Liver (tissue), 9 donors: Measurements from ENCODE around the gene EIF4G3. TPM values are rescaled to one million over a fixed set of nuclear protein-coding genes. Genes with fewer than 3 reads are reported as not detected.

Experiments
- DNase-seq: peaks from one replicate; pipeline ENCODE4 v3.0.0-alpha.2; 2017; ENCODE audit warnings: low spot score
- H3K27ac ChIP-seq, 2 donors: one replicate each; pipeline ENCODE4 v1.7.0; 2013; ENCODE audit warnings: inconsistent platforms in 2 of 2, low read length in 2 of 2, control low read depth in 1 of 2, low read depth in 1 of 2, mild to moderate bottlenecking in 1 of 2
- H3K27me3 ChIP-seq, 4 donors: one replicate each; pipeline versions ENCODE4 v1.6.1 to v1.7.0; 2013; ENCODE audit warnings: low read length in 3 of 4, inconsistent platforms in 1 of 4, mild to moderate bottlenecking in 1 of 4, moderate library complexity in 1 of 4; ENCODE audit not compliant: control insufficient read depth in 4 of 4, insufficient read depth in 4 of 4
- H3K36me3 ChIP-seq, 4 donors: one replicate each; pipeline versions ENCODE4 v1.6.1 to v1.7.0; 2013; ENCODE audit warnings: low read length in 3 of 4, mild to moderate bottlenecking in 3 of 4, low read depth in 1 of 4, moderate library complexity in 1 of 4; ENCODE audit not compliant: control insufficient read depth in 4 of 4, insufficient read depth in 3 of 4
- H3K4me1 ChIP-seq, 4 donors: one replicate each; pipeline versions ENCODE4 v1.6.1 to v1.7.0; 2013; ENCODE audit warnings: low read length in 3 of 4, mild to moderate bottlenecking in 3 of 4, moderate library complexity in 1 of 4; ENCODE audit not compliant: control insufficient read depth in 4 of 4, insufficient read depth in 4 of 4
- H3K4me3 ChIP-seq, 3 donors: one replicate each; pipeline versions ENCODE4 v1.6.1 to v1.7.0; 2013; ENCODE audit warnings: low read length in 3 of 3, control low read depth in 1 of 3, low read depth in 1 of 3, mild to moderate bottlenecking in 1 of 3
- H3K9ac ChIP-seq, 2 donors: one replicate each; pipeline ENCODE4 v1.7.0; 2013; ENCODE audit warnings: low read length in 2 of 2, mild to moderate bottlenecking in 2 of 2, moderate library complexity in 2 of 2, control low read depth in 1 of 2, low read depth in 1 of 2
- H3K9me3 ChIP-seq, 4 donors: one replicate each; pipeline versions ENCODE4 v1.6.1 to v1.7.0; 2013; ENCODE audit warnings: low read length in 3 of 4; ENCODE audit not compliant: control insufficient read depth in 4 of 4
- EGR1 ChIP-seq, 2 donors: IDR thresholded peaks; 2 replicates each; pipeline ENCODE4 v1.6.1; 2016 to 2018; ENCODE audit warnings: antibody characterized with exemption in 2 of 2, low read depth in 2 of 2
- GABPA ChIP-seq, 2 donors: IDR thresholded peaks in 1 of 2; conservative IDR thresholded peaks in 1 of 2; 2 replicates each; pipeline ENCODE4 v1.6.1; 2016; ENCODE audit warnings: antibody characterized with exemption in 2 of 2, mild to moderate bottlenecking in 1 of 2, moderate library complexity in 1 of 2
- HNF4A ChIP-seq, 2 donors: conservative IDR thresholded peaks; 2 replicates each; pipeline ENCODE4 v1.6.1; 2016; ENCODE audit warnings: antibody characterized with exemption in 2 of 2, mild to moderate bottlenecking in 2 of 2
- JUND ChIP-seq, 2 donors: IDR thresholded peaks; 2 replicates each; pipeline ENCODE4 v1.6.1; 2016; ENCODE audit warnings: antibody characterized with exemption in 2 of 2
- NR2F2 ChIP-seq: IDR thresholded peaks from 2 replicates; pipeline ENCODE4 v1.6.1; 2016; ENCODE audit warnings: antibody characterized with exemption
- RAD21 ChIP-seq, 2 donors: IDR thresholded peaks; 2 replicates each; pipeline ENCODE4 v1.6.1; 2016; ENCODE audit warnings: antibody characterized with exemption in 2 of 2, mild to moderate bottlenecking in 2 of 2
- TAF1 ChIP-seq: conservative IDR thresholded peaks from 2 replicates; pipeline ENCODE4 v1.6.1; 2016; ENCODE audit warnings: antibody characterized with exemption, mild to moderate bottlenecking
- YY1 ChIP-seq: IDR thresholded peaks from 2 replicates; pipeline ENCODE4 v1.6.1; 2016; ENCODE audit warnings: antibody characterized with exemption, mild to moderate bottlenecking
- WGBS: extraction: QIAGEN DNeasy Blood & Tissue Kit; methylation state at CpG from one replicate; pipeline ENCODE4 v1.1.7; 2013; 5-methylcytosine and 5-hydroxymethylcytosine counted together
- polyA plus RNA-seq, 2 donors: library from polyadenylated mRNA; stranded (reverse) in 1 of 2; unstranded in 1 of 2; fragments of 200-250 nt in 1 of 2; fragments of >200 nt in 1 of 2; fragmentation: Nextera tagmentation in 1 of 2; extraction: Ambion mirVana in 1 of 2; gene quantifications; one replicate each; pipeline versions ENCODE4 v1.2.1 to v1.2.3, GENCODE V29; 2013 to 2015
- total RNA-seq, 2 donors: library from RNA; depleted of rRNA; stranded (reverse); fragments of >200 nt; gene quantifications; one replicate each; pipeline ENCODE4 v1.2.3, GENCODE V29; 2014
- TF ChIP-seq, protein P1 (sequence below): IDR thresholded peaks from 2 replicates; pipeline ENCODE4 v1.6.1; 2016; ENCODE audit warnings: antibody characterized with exemption
- TF ChIP-seq, protein P2 (sequence below): fragments of 150-350 bp; IDR thresholded peaks from 2 replicates; pipeline ENCODE4 v1.5.1; 2017; ENCODE audit warnings: improper control_type of control experiment, low read depth, low read length; ENCODE audit not compliant: missing input control
- TF ChIP-seq, protein P3 (sequence below): IDR thresholded peaks from 2 replicates; pipeline ENCODE4 v1.6.1; 2016; ENCODE audit warnings: antibody characterized with exemption, mild to moderate bottlenecking
- TF ChIP-seq, protein P4 (sequence below): IDR thresholded peaks from 2 replicates; pipeline ENCODE4 v1.6.1; 2016; ENCODE audit warnings: antibody characterized with exemption
- donor health status: healthy.
- donor health status: healthy.
- donor health status: healthy.
- donor health status: healthy.
- donor health status: healthy.

EIF4G3 gene
- total and polyA plus RNA-seq, 4 donors, result 7.6 to 22.8 (median 11.7) TPM

DNA sequence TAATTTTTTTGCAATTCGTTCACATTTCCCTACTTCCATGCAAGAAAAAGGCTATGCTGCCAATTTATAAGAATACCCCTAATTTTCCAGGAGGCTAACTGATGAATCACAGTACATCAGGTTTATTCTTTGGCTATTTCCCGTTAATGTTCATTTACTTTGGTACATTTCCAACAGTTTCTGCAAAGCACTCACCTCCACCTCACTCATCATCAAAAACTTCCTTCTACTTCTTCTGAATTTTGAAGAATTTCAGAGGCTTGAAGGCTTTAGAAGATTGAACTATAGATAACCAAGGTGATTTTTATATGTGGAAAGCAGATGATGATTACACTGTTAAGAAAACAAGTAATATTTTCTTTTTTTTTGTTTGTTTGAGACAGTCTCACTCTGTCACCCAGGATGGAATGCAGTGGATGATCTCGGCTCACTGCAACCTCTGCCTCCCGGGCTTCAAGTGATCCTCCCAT, 329.1 kb downstream of the EIF4G3 start:
- Histone ChIP-seq H3K9ac (no peak overlapping the region), H3K9me3 (no peaks in the 10 kb centered on the region), H3K27ac (no peak overlapping the region), H3K4me1 (peaks cover 0 to 2% (median 0%) of the 10 kb centered on the region in 4 donors), H3K4me3 (no peak overlapping the region), H3K27me3 (no peaks in the 10 kb centered on the region), H3K36me3 (peaks cover 2 to 13% (median 8%) of the 10 kb centered on the region in 4 donors)
- 79% methylated on average over 4 of the region's 4 CpGs for WGBS
- TF ChIP-seq HNF4A (conservative IDR thresholded peaks at IDR 0.05) (peak in 1 of 2 donors; percentile 7), JUND (IDR thresholded peaks at IDR 0.05) (peak in 1 of 2 donors; percentile 44), RAD21 (IDR thresholded peaks at IDR 0.05) (no peak)
- DNase-seq, result no peak

DNA sequence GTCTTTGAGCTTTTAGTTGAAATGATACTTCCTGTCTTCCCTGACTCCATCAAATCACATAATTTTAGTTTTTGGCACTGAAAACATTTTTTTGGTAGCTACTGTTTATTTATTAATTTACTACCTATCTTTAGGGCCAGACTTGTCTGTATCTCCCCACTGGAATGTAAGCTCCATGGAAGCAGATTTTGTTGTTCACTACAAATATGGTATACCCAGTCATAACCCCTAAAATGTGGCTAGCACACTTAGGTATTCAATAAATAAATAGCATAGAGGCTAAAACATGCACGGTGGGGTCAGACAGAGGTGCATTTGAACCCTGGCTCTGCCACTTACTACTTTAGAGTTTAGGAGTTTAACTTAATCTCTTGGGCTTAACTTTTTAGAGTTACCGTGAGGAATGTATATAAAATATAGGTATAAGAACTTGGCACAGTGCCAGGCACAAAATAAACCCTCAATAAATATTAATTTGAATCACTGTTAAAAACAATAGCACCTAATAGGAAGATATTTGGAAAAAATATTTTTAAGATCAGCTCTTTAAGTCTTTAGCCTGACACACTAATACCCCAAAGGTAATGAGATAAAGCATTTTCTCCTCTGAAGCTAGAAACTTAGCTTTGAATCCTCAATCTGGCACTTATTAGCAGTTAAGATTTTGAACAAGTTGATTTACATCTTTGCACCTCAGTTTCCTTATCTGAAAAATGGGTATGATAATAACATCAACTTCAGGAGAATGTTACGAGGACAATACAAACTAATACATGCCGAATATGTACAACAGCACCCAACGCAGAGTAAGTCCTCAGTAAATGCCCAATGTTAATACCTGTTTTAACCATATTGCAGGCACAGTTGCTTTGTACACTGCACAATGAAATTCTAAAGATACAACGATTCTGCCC, 330.0 kb downstream of the EIF4G3 start:
- no peaks in the 10 kb centered on the region for H3K9me3 ChIP-seq
- no peak for TF ChIP-seq GABPA (IDR thresholded peaks at IDR 0.05 in 1 of 2, conservative IDR thresholded peaks at IDR 0.05 in 1 of 2)
- TF ChIP-seq, protein P1, sequence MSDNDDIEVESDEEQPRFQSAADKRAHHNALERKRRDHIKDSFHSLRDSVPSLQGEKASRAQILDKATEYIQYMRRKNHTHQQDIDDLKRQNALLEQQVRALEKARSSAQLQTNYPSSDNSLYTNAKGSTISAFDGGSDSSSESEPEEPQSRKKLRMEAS, result no peak
- DNase-seq, result no peak
- H3K4me1 ChIP-seq, result peaks cover 0 to 2% (median 0%) of the 10 kb centered on the region in 4 donors
- 91% methylated on average over 6 of the region's 6 CpGs for WGBS
- H3K36me3 ChIP-seq, result peaks cover 0 to 11% (median 7%) of the 10 kb centered on the region in 4 donors
- H3K27me3 ChIP-seq, result no peaks in the 10 kb centered on the region
- no peak overlapping the region for H3K4me3 ChIP-seq
- no peak overlapping the region for H3K9ac ChIP-seq
- no peak overlapping the region for H3K27ac ChIP-seq

DNA sequence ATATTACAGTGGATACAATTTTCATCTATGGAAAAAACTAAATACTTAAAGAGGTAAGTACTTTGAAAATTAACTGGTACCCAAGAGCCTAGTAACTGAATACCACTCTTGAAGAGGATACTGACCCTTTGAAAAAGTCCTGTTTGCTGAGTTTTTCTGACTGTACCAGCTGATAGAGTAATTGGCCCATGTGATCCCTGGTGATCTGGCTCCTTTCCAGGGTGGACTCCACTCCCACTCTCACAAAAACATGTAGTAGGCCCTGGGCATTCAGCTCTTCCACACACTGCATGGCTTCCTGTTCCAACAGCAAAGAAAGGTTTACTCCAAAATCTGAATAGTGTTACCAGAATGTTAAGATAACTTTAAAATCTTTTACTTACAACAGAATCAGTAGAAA, 336.0 kb downstream of the EIF4G3 start:
- Histone ChIP-seq H3K4me3 (no peak overlapping the region), H3K9ac (no peak overlapping the region), H3K36me3 (peaks cover 0 to 7% (median 2%) of the 10 kb centered on the region in 4 donors), H3K9me3 (no peaks in the 10 kb centered on the region), H3K27me3 (no peaks in the 10 kb centered on the region), H3K27ac (no peak overlapping the region), H3K4me1 (no peaks in the 10 kb centered on the region)
- no peak for TF ChIP-seq NR2F2
- TF ChIP-seq HNF4A (conservative IDR thresholded peaks at IDR 0.05), result no peak
- TF ChIP-seq TAF1, result no peak
- TF ChIP-seq EGR1 (IDR thresholded peaks at IDR 0.05; ENCODE audit: low read depth in 2 of 2), result no peak
- peak; percentile 74 for DNase-seq

DNA sequence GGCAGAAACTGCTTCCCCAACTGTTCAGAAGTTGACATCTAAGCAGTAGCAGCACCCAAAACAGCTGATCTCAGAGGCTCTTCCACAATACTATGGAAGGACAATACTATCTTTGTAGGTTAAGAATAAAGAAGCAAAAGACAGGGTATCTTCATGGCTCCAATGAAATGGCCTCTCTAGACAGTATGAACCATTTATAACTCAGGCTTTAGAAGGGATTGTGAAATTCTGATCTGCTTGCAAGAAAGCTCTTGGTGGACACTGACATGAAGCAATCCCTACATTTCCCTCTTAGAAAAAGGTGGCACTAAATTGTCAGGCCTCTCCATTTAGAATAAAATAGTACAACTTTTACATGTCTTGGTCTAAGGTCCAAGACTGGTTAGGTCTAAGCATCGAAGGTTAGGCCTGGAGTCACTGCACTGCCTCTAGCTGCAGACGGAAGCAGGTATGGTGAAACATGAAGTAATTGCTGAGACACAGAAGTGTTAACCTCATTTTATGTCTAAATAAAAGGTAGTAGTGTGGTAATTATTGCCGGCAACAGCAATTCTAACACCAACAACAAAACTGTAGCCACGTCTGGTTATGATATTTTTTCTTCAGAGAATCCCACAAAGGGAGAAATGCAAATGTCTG, 339.0 kb downstream of the EIF4G3 start:
- peaks cover 0 to 7% (median 2%) of the 10 kb centered on the region in 4 donors for H3K36me3 ChIP-seq
- no peaks in the 10 kb centered on the region for H3K27me3 ChIP-seq
- WGBS, result 94% methylated on average over 4 of the region's 4 CpGs
- no peaks in the 10 kb centered on the region for H3K9me3 ChIP-seq
- no peak overlapping the region for H3K27ac ChIP-seq
- H3K9ac ChIP-seq, result no peak overlapping the region
- H3K4me3 ChIP-seq, result no peak overlapping the region
- no peak for DNase-seq
- H3K4me1 ChIP-seq, result no peaks in the 10 kb centered on the region
- TF ChIP-seq, protein P2, sequence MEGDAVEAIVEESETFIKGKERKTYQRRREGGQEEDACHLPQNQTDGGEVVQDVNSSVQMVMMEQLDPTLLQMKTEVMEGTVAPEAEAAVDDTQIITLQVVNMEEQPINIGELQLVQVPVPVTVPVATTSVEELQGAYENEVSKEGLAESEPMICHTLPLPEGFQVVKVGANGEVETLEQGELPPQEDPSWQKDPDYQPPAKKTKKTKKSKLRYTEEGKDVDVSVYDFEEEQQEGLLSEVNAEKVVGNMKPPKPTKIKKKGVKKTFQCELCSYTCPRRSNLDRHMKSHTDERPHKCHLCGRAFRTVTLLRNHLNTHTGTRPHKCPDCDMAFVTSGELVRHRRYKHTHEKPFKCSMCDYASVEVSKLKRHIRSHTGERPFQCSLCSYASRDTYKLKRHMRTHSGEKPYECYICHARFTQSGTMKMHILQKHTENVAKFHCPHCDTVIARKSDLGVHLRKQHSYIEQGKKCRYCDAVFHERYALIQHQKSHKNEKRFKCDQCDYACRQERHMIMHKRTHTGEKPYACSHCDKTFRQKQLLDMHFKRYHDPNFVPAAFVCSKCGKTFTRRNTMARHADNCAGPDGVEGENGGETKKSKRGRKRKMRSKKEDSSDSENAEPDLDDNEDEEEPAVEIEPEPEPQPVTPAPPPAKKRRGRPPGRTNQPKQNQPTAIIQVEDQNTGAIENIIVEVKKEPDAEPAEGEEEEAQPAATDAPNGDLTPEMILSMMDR, result no peak
- TF ChIP-seq, protein P3, sequence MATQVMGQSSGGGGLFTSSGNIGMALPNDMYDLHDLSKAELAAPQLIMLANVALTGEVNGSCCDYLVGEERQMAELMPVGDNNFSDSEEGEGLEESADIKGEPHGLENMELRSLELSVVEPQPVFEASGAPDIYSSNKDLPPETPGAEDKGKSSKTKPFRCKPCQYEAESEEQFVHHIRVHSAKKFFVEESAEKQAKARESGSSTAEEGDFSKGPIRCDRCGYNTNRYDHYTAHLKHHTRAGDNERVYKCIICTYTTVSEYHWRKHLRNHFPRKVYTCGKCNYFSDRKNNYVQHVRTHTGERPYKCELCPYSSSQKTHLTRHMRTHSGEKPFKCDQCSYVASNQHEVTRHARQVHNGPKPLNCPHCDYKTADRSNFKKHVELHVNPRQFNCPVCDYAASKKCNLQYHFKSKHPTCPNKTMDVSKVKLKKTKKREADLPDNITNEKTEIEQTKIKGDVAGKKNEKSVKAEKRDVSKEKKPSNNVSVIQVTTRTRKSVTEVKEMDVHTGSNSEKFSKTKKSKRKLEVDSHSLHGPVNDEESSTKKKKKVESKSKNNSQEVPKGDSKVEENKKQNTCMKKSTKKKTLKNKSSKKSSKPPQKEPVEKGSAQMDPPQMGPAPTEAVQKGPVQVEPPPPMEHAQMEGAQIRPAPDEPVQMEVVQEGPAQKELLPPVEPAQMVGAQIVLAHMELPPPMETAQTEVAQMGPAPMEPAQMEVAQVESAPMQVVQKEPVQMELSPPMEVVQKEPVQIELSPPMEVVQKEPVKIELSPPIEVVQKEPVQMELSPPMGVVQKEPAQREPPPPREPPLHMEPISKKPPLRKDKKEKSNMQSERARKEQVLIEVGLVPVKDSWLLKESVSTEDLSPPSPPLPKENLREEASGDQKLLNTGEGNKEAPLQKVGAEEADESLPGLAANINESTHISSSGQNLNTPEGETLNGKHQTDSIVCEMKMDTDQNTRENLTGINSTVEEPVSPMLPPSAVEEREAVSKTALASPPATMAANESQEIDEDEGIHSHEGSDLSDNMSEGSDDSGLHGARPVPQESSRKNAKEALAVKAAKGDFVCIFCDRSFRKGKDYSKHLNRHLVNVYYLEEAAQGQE, result no peak
- TF ChIP-seq, protein P4, sequence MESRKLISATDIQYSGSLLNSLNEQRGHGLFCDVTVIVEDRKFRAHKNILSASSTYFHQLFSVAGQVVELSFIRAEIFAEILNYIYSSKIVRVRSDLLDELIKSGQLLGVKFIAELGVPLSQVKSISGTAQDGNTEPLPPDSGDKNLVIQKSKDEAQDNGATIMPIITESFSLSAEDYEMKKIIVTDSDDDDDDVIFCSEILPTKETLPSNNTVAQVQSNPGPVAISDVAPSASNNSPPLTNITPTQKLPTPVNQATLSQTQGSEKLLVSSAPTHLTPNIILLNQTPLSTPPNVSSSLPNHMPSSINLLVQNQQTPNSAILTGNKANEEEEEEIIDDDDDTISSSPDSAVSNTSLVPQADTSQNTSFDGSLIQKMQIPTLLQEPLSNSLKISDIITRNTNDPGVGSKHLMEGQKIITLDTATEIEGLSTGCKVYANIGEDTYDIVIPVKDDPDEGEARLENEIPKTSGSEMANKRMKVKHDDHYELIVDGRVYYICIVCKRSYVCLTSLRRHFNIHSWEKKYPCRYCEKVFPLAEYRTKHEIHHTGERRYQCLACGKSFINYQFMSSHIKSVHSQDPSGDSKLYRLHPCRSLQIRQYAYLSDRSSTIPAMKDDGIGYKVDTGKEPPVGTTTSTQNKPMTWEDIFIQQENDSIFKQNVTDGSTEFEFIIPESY, result no peak
- TF ChIP-seq, protein P1, result no peak
- no peak for TF ChIP-seq JUND (IDR thresholded peaks at IDR 0.05)
- no peak for TF ChIP-seq YY1
